Activated CD4-positive, alpha-beta T cell treated with anti-CD3 and anti-CD28 coated beads, Interleukin-2, amount 10 ng/mL, durations not matched to agents 24 days and 14 days (primary cell): ENCODE measurements around the gene ZFAND3. TPM values are rescaled to one million over a fixed set of nuclear protein-coding genes. Genes with fewer than 3 reads are reported as not detected.

Source experiments
- DNase-seq: peaks from one replicate; pipeline ENCODE4 v3.0.0; 2022
- H3K27ac Mint-ChIP-seq: one replicate; pipeline ENCODE4 v1.8.0; 2022; ENCODE audit warnings: mild to moderate bottlenecking, mixed read lengths
- H3K27me3 Mint-ChIP-seq: one replicate; pipeline ENCODE4 v1.8.0; 2022; ENCODE audit warnings: mixed read lengths
- H3K36me3 Mint-ChIP-seq: one replicate; pipeline ENCODE4 v1.8.0; 2022; ENCODE audit warnings: low read depth, mild to moderate bottlenecking, mixed read lengths
- H3K4me1 Mint-ChIP-seq: one replicate; pipeline ENCODE4 v1.8.0; 2021; ENCODE audit warnings: mixed read lengths
- H3K4me3 Mint-ChIP-seq: one replicate; pipeline ENCODE4 v1.8.0; 2022; ENCODE audit warnings: mild to moderate bottlenecking, moderate library complexity, mixed read lengths
- H3K9me3 Mint-ChIP-seq: one replicate; pipeline ENCODE4 v1.8.0; 2021; ENCODE audit warnings: mixed read lengths
- intact Hi-C: fragments of 100-400 bp; cut with micrococcal nuclease; formaldehyde crosslinking; loops from one replicate; pipeline ENCODE4 v1.15.1; 2023
- total RNA-seq: library from RNA; stranded (reverse); gene quantifications from 2 replicates; pipeline ENCODE4 v1.2.3, GENCODE V29; 2022

ZFAND3 gene
- total RNA-seq, 1 donor from 2014 or later = 31.5 TPM

- intact Hi-C loops = no loop called here
- H3K36me3 Mint-ChIP-seq = no peaks in the 10 kb centered on the region
- no peak for DNase-seq
- no peaks in the 10 kb centered on the region for H3K27me3 Mint-ChIP-seq
- H3K27ac Mint-ChIP-seq = no peak overlapping the region
- H3K4me1 Mint-ChIP-seq = peaks cover 4% of the 10 kb centered on the region
- no peaks in the 10 kb centered on the region for H3K9me3 Mint-ChIP-seq
- no peak overlapping the region for H3K4me3 Mint-ChIP-seq
Measured at GRCh38 chr6:38151580-38152500, 332.3 kb downstream of the ZFAND3 start.

GRCh38 chr6:38152620-38153019 lies 333.1 kb downstream of the ZFAND3 start:
- DNase-seq = no peak
- Mint-ChIP-seq H3K27me3 (no peaks in the 10 kb centered on the region), H3K27ac (no peak overlapping the region), H3K4me1 (peaks cover 4% of the 10 kb centered on the region), H3K9me3 (no peaks in the 10 kb centered on the region), H3K4me3 (no peak overlapping the region), H3K36me3 (no peaks in the 10 kb centered on the region)
- intact Hi-C loops = no loop called here

- no peak overlapping the region for H3K27ac Mint-ChIP-seq
- intact Hi-C loops = no loop called here
- H3K27me3 Mint-ChIP-seq = no peaks in the 10 kb centered on the region
Measured at GRCh38 chr6:38153076-38153797, 333.7 kb downstream of the ZFAND3 start.

GRCh38 chr6:38153798-38154345 lies 334.3 kb downstream of the ZFAND3 start:
- Mint-ChIP-seq H3K4me3 (no peak overlapping the region), H3K27ac (no peak overlapping the region)

More at GRCh38 chr6:38153076-38153797, 333.7 kb downstream of the ZFAND3 start:
- Mint-ChIP-seq H3K9me3 (no peaks in the 10 kb centered on the region), H3K4me1 (no peaks in the 10 kb centered on the region), H3K4me3 (no peak overlapping the region), H3K36me3 (no peaks in the 10 kb centered on the region)
- no peak for DNase-seq

GRCh38 chr6:38154731-38155130 lies 335.2 kb downstream of the ZFAND3 start:
- no peaks in the 10 kb centered on the region for H3K9me3 Mint-ChIP-seq
- no peak for DNase-seq
- intact Hi-C loops = no loop called here
- no peak overlapping the region for H3K4me3 Mint-ChIP-seq
- H3K27ac Mint-ChIP-seq = no peak overlapping the region
- no peaks in the 10 kb centered on the region for H3K4me1 Mint-ChIP-seq
- no peaks in the 10 kb centered on the region for H3K36me3 Mint-ChIP-seq
- H3K27me3 Mint-ChIP-seq = no peaks in the 10 kb centered on the region

More at GRCh38 chr6:38153798-38154345, 334.3 kb downstream of the ZFAND3 start:
- H3K36me3 Mint-ChIP-seq = no peaks in the 10 kb centered on the region
- DNase-seq = no peak
- intact Hi-C loops = no loop called here
- no peaks in the 10 kb centered on the region for H3K9me3 Mint-ChIP-seq
- H3K27me3 Mint-ChIP-seq = no peaks in the 10 kb centered on the region
- no peaks in the 10 kb centered on the region for H3K4me1 Mint-ChIP-seq

GRCh38 chr6:38155144-38155543 lies 335.6 kb downstream of the ZFAND3 start:
- no peak overlapping the region for H3K4me3 Mint-ChIP-seq

GRCh38 chr6:38155621-38156204 lies 336.2 kb downstream of the ZFAND3 start:
- H3K27me3 Mint-ChIP-seq = no peaks in the 10 kb centered on the region
- H3K27ac Mint-ChIP-seq = no peak overlapping the region
- no peak overlapping the region for H3K4me3 Mint-ChIP-seq
- DNase-seq = no peak
- intact Hi-C loops = no loop called here
- H3K4me1 Mint-ChIP-seq = no peaks in the 10 kb centered on the region
- no peaks in the 10 kb centered on the region for H3K36me3 Mint-ChIP-seq
- no peaks in the 10 kb centered on the region for H3K9me3 Mint-ChIP-seq

More at GRCh38 chr6:38155144-38155543, 335.6 kb downstream of the ZFAND3 start:
- DNase-seq = no peak
- H3K27ac Mint-ChIP-seq = no peak overlapping the region
- H3K36me3 Mint-ChIP-seq = no peaks in the 10 kb centered on the region
- no peaks in the 10 kb centered on the region for H3K4me1 Mint-ChIP-seq
- no peaks in the 10 kb centered on the region for H3K9me3 Mint-ChIP-seq
- intact Hi-C loops = no loop called here
- H3K27me3 Mint-ChIP-seq = no peaks in the 10 kb centered on the region

- no peak overlapping the region for H3K4me3 Mint-ChIP-seq
- peak overlapping the region; percentile 25 for H3K27ac Mint-ChIP-seq
- no peaks in the 10 kb centered on the region for H3K36me3 Mint-ChIP-seq
- no peaks in the 10 kb centered on the region for H3K4me1 Mint-ChIP-seq
- no peaks in the 10 kb centered on the region for H3K9me3 Mint-ChIP-seq
- no peak for DNase-seq
- intact Hi-C loops = no loop called here
- no peaks in the 10 kb centered on the region for H3K27me3 Mint-ChIP-seq
Measured at GRCh38 chr6:38156818-38157565, 337.5 kb downstream of the ZFAND3 start.

GRCh38 chr6:38157905-38158304 lies 338.4 kb downstream of the ZFAND3 start:
- Mint-ChIP-seq H3K9me3 (no peaks in the 10 kb centered on the region), H3K27me3 (no peaks in the 10 kb centered on the region), H3K27ac (no peak overlapping the region), H3K36me3 (no peaks in the 10 kb centered on the region), H3K4me1 (no peaks in the 10 kb centered on the region), H3K4me3 (no peak overlapping the region)
- no peak for DNase-seq
- intact Hi-C loops = no loop called here

- Mint-ChIP-seq H3K4me3 (no peak overlapping the region), H3K4me1 (no peaks in the 10 kb centered on the region), H3K27me3 (no peaks in the 10 kb centered on the region), H3K9me3 (no peaks in the 10 kb centered on the region), H3K27ac (no peak overlapping the region), H3K36me3 (no peaks in the 10 kb centered on the region)
- intact Hi-C loops = no loop called here
- DNase-seq = no peak
Measured at GRCh38 chr6:38158762-38159350, 339.3 kb downstream of the ZFAND3 start.

- H3K27ac Mint-ChIP-seq = no peak overlapping the region
- H3K9me3 Mint-ChIP-seq = no peaks in the 10 kb centered on the region
- no peaks in the 10 kb centered on the region for H3K27me3 Mint-ChIP-seq
- intact Hi-C loops = no loop called here
- H3K4me3 Mint-ChIP-seq = no peak overlapping the region
- DNase-seq = no peak
- H3K4me1 Mint-ChIP-seq = no peaks in the 10 kb centered on the region
- no peaks in the 10 kb centered on the region for H3K36me3 Mint-ChIP-seq
Measured at GRCh38 chr6:38159596-38159995, 340.1 kb downstream of the ZFAND3 start.

GRCh38 chr6:38160831-38161230 lies 341.3 kb downstream of the ZFAND3 start:
- H3K4me1 Mint-ChIP-seq = no peaks in the 10 kb centered on the region
- intact Hi-C loops = no loop called here
- no peak overlapping the region for H3K4me3 Mint-ChIP-seq
- H3K36me3 Mint-ChIP-seq = no peaks in the 10 kb centered on the region
- H3K27me3 Mint-ChIP-seq = no peaks in the 10 kb centered on the region
- no peak for DNase-seq
- H3K9me3 Mint-ChIP-seq = no peaks in the 10 kb centered on the region
- H3K27ac Mint-ChIP-seq = no peak overlapping the region

GRCh38 chr6:38161331-38161730 lies 341.8 kb downstream of the ZFAND3 start:
- no peaks in the 10 kb centered on the region for H3K36me3 Mint-ChIP-seq

More at GRCh38 chr6:38161331-38161730, 341.8 kb downstream of the ZFAND3 start:
- Mint-ChIP-seq H3K4me1 (no peaks in the 10 kb centered on the region), H3K27me3 (no peaks in the 10 kb centered on the region), H3K9me3 (no peaks in the 10 kb centered on the region), H3K27ac (no peak overlapping the region), H3K4me3 (no peak overlapping the region)
- intact Hi-C loops = no loop called here
- DNase-seq = no peak
